Measurements from ENCODE around the gene EPB42.
"Not testable (repeated sequence)": the region's sequence is repeated elsewhere in the genome, so short reads cannot be mapped to it uniquely, and the experiment has no call there.

The EPB42 gene

DNA sequence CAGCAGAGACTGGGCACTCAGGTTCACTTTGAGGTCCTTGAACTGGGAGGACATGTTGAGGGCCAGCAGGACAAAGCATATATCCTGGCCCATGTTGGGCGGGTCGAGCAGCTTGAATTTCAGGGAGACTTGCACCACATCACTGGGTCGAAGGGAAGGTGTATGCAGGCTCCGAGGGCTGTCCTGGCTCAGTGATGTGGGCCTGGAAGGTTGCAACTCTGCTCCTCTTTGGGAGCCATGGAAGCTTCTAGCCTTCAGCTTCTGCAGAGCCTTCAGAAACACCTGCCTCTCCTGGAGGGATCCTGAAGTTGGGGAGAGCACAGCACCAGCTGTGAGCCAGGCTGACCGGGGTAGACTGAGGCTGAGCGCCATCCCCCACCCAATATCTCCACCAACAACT, 14.7 kb upstream of the EPB42 start:
- H3K4me2 ChIP-seq = peak overlapping the region in 9 of 11 experiments; percentile 56 to 90 (median 78); a peak in 16 of 22 replicates
- peak overlapping the region in 1 of 11 experiments; percentile 49; a peak in 1 of 22 replicates for H3K27ac ChIP-seq
- TF ChIP-seq Cebpa-rat (IDR thresholded peaks at IDR 0.05) = no peak

DNA sequence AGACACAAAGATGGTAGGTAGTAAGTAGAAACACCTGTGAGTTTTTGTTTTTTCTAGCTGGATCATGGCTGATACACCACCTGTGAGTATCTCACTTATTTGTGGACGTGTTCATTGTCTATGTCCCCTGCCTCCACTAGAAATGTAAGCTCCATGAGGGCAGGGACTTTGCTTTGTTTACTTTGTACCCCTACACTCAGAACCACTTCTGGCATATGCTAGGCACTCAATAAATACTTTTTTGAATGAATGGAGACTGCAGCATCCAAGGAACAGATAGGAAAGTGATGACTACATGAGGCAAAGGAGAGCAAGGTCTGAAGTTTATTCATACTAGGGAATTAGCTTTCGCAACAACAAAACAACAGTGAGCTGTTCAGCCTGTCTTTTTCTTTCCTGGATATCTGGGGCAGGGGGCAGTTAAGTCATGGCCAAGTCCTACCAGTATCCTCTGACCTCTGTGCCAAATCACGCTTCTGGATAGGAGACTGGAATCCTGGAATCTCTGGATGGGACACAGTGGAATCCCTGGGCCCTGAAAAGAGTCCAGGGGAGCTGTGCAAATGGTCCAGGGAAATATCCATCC, 11.6 kb upstream of the EPB42 start:
- no peak overlapping the region for H3K27ac ChIP-seq
- no peaks in the 10 kb centered on the region; a peak in 1 of 22 replicates for H3K9me3 ChIP-seq (replicated peaks in 1 of 11)
- H3K9ac ChIP-seq = no peak overlapping the region
- peaks cover 13 to 44% (median 36%) of the 10 kb centered on the region in 10 experiments; a peak in 19 of 20 replicates for H3K4me1 ChIP-seq
- no peak for TF ChIP-seq Cebpa-rat (IDR thresholded peaks at IDR 0.05)
- H3K4me2 ChIP-seq = no peak overlapping the region
- no peak overlapping the region for H3K4me3 ChIP-seq
- peaks cover 0 to 65% (median 0%) of the 10 kb centered on the region in 11 experiments; a peak in 7 of 22 replicates for H3K27me3 ChIP-seq
- H3K36me3 ChIP-seq = no peaks in the 10 kb centered on the region
- H4K20me1 ChIP-seq = peaks cover 0 to 35% (median 0%) of the 10 kb centered on the region in 11 experiments; a peak in 5 of 22 replicates

More for the DNA sequence above, 14.7 kb upstream of the EPB42 start:
- no peaks in the 10 kb centered on the region; a peak in 1 of 22 replicates for H3K9me3 ChIP-seq (replicated peaks in 1 of 11)
- peaks cover 0 to 80% (median 0%) of the 10 kb centered on the region in 11 experiments; a peak in 8 of 22 replicates for H3K27me3 ChIP-seq
- no peaks in the 10 kb centered on the region for H3K36me3 ChIP-seq
- no peak overlapping the region for H3K4me3 ChIP-seq
- H3K9ac ChIP-seq = no peak overlapping the region
- H3K4me1 ChIP-seq = peaks cover 40 to 74% (median 66%) of the 10 kb centered on the region in 10 experiments
- H4K20me1 ChIP-seq = peaks cover 0 to 62% (median 0%) of the 10 kb centered on the region in 11 experiments; a peak in 5 of 22 replicates

DNA sequence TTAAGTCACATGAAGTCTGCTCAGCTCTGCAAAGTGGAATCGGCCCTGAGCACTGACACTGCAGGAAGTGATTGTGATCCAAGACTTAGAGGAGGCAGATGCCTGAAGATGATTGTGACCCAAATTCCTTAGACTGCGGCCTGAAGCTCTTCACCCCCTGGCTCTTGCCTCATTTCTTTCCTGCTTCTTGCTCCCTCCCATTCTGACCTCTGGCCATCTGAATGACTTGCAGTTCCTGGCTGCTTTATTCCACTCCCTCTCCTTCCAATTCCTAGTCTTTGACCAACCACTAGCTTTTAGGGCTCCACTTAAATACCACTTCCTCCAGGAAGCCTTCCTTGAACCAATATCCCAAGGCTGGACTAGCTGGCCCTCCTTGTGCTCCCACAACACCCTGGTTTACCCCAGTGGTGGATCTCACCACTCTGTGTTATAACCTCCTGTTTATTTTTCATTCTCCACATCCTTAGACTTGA, 9.9 kb upstream of the EPB42 start:
- Histone ChIP-seq H3K4me1 (peaks cover 0 to 30% (median 19%) of the 10 kb centered on the region in 10 experiments; a peak in 16 of 20 replicates), H3K9me3 (replicated peaks in 1 of 11) (peaks cover 0 to 10% (median 0%) of the 10 kb centered on the region in 11 experiments; a peak in 8 of 22 replicates), H3K27ac (no peak overlapping the region), H3K4me2 (no peak overlapping the region), H4K20me1 (peaks cover 0 to 24% (median 0%) of the 10 kb centered on the region in 11 experiments; a peak in 3 of 22 replicates), H3K4me3 (no peak overlapping the region), H3K36me3 (no peaks in the 10 kb centered on the region), H3K9ac (no peak overlapping the region), H3K27me3 (peaks cover 0 to 49% (median 0%) of the 10 kb centered on the region in 11 experiments; a peak in 7 of 22 replicates)
- TF ChIP-seq Cebpa-rat (IDR thresholded peaks at IDR 0.05) = no peak

DNA sequence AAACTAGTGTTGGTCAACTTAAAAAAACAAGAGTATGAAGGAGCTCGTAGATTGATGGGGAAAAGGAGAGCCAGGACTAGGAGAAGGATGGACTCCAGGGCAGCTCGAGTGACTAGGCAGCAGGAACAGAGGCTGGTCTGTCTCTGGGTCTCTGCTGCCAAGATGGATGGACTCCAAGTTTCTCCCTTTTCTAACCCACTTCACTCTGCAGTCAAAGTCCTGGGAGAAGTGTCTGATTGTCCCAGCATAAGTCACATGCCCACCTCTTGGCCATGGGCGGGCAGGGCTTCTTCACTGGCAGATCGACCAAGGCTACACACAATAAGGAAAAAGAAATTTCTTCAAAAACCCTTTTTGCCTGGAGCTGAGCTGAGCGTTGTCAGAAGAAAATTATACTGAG, 9.2 kb upstream of the EPB42 start:
- no peak overlapping the region for H3K4me2 ChIP-seq
- H3K4me3 ChIP-seq = no peak overlapping the region
- H3K27me3 ChIP-seq = peaks cover 0 to 42% (median 0%) of the 10 kb centered on the region in 11 experiments; a peak in 7 of 22 replicates
- peaks cover 0 to 10% (median 0%) of the 10 kb centered on the region in 11 experiments; a peak in 8 of 22 replicates for H3K9me3 ChIP-seq (replicated peaks in 1 of 11)
- TF ChIP-seq Cebpa-rat (IDR thresholded peaks at IDR 0.05) = no peak
- no peaks in the 10 kb centered on the region for H3K36me3 ChIP-seq
- no peak overlapping the region for H3K27ac ChIP-seq
- peaks cover 0 to 17% (median 0%) of the 10 kb centered on the region in 11 experiments; a peak in 1 of 22 replicates for H4K20me1 ChIP-seq
- no peak overlapping the region for H3K9ac ChIP-seq
- peaks cover 0 to 25% (median 13%) of the 10 kb centered on the region in 10 experiments; a peak in 11 of 20 replicates for H3K4me1 ChIP-seq

DNA sequence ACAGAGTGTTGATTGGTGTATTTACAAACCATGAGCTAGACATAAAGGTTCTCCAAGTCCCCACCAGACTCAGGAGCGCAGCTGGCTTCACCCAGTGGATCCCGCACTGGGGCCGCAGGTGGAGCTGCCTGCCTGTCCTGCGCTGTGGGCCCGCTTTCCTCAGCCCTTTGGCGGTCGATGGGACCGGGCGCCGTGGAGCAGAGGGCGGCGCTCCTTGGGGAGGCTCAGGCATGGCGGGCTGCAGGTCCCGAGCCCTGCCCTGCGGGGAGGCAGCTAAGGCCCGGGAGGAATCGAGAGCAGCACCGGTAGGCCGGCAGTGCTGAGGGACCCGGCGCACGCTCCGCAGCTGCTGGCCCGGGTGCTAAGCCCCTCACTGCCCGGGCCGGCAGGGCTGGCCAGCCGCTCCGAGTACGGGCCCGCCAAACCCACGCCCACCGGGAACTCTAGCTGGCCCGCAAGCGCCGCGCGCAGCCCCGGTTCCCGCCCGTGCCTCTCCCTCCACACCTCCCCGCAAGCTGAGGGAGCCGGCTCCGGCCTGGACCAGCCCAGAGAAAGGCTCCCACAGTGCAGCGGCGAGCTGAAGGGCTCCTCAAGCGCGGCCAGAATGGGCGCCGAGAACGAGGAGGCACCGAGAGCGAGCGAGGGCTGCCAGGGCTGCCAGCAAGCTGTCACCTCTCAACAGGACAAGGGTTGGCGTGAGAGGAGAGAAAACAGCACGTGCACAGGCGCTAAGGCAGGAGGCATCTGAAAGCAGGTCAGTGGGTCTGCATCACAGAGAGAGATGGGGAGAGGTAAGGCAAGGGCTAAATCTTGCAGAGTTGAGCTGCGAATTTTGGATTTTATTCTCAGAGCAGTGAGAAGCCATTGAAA, 5.9 kb upstream of the EPB42 start:
- no peak overlapping the region for H3K9ac ChIP-seq

DNA sequence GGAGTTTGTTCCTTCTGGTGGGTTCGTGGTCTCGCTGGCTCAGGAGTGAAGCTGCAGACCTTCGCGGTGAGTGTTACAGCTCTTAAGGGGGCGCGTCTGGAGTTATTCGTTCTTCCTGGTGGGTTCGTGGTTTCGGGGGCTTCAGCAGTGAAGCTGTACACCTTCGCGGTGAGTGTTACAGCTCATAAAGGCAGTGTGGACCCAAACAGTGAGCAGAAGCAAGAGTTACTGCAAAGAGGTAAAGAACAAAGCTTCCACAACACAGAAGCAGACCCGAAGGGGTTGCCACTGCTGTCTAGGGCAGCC, 5.1 kb upstream of the EPB42 start:
- not testable (repeated sequence) for H3K36me3 ChIP-seq; H3K9ac ChIP-seq; H4K20me1 ChIP-seq; H3K9me3 ChIP-seq (replicated peaks in 1 of 11); H3K27ac ChIP-seq; H3K4me1 ChIP-seq; H3K4me3 ChIP-seq; H3K4me2 ChIP-seq
- H3K27me3 ChIP-seq = peaks cover 0 to 12% (median 0%) of the 10 kb centered on the region in 11 experiments; a peak in 1 of 22 replicates

More for the DNA sequence above, 5.9 kb upstream of the EPB42 start:
- Histone ChIP-seq H3K36me3 (no peaks in the 10 kb centered on the region), H3K4me2 (no peak overlapping the region), H3K4me1 (peaks cover 0 to 5% (median 0%) of the 10 kb centered on the region in 10 experiments; a peak in 1 of 20 replicates), H3K9me3 (replicated peaks in 1 of 11) (peaks cover 0 to 10% (median 0%) of the 10 kb centered on the region in 11 experiments; a peak in 8 of 22 replicates), H4K20me1 (no peaks in the 10 kb centered on the region; a peak in 1 of 22 replicates), H3K27me3 (peaks cover 0 to 12% (median 0%) of the 10 kb centered on the region in 11 experiments; a peak in 2 of 22 replicates), H3K4me3 (no peak overlapping the region), H3K27ac (no peak overlapping the region)
- TF ChIP-seq Cebpa-rat (IDR thresholded peaks at IDR 0.05) = no peak

DNA sequence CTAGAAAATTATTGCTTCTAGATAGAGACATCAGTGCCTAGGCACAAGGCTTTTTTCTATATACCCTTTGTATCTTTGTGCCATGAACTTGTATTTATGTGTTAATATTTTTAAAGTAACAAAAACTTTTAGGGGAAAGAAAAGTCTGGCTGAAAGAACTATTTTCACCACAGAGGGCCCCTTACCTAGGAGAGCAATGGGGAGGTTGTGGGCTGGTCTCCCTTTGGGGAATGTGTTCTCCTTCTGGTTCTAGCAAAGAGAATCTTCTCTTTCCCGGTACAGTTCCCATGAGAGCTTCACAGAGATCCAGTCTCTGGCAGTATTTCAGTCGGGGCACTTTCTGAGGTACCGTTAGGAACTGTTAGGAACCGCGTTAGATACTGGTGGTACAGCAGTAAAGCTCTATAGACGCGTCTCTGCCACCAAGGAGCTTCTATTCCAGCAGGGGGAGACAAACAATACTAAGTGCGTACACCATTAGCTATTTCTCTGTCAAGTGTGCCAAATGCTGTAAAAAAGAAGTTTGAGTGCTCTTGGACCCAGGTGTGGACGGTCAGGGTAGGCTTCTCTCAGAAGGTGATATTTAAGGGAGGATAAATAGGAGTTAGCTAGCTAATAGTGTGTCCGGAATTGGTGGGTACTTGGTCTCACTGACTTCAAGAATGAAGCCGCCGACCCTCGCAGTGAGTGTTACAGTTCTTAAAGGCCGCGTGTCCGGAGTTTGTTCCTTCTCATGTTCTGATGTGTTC, 4.6 kb upstream of the EPB42 start:
- no peak overlapping the region for H3K27ac ChIP-seq
- no peak overlapping the region for H3K9ac ChIP-seq
- H4K20me1 ChIP-seq = no peaks in the 10 kb centered on the region
- H3K36me3 ChIP-seq = no peaks in the 10 kb centered on the region
- peaks cover 0 to 5% (median 0%) of the 10 kb centered on the region in 10 experiments; a peak in 1 of 20 replicates for H3K4me1 ChIP-seq
- peaks cover 0 to 10% (median 0%) of the 10 kb centered on the region in 11 experiments; a peak in 8 of 22 replicates for H3K9me3 ChIP-seq (replicated peaks in 1 of 11)
- H3K27me3 ChIP-seq = peaks cover 0 to 10% (median 0%) of the 10 kb centered on the region in 11 experiments; a peak in 1 of 22 replicates
- H3K4me2 ChIP-seq = no peak overlapping the region
- no peak for TF ChIP-seq Cebpa-rat (IDR thresholded peaks at IDR 0.05)
- no peak overlapping the region for H3K4me3 ChIP-seq

DNA sequence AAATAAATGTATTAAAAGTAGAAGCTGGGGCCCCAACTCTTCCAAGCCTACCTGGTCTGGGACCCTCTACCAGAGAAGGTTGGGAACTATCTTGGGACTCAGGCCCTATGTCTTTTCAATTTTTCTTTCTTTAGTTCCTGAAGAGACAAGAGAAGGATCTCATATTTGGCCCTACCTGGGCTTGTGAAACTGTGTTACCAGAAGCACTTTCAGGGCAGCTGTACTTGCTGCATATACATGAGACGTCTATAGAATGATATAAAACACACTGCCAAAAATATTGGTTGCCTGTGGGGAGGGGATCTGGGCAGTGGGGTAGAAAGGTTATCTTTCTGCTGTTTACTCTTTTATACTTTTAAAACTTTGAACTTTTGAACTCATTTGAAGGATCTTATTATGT, 604 bp upstream of the EPB42 start:
- no peaks in the 10 kb centered on the region for H3K36me3 ChIP-seq
- no peak overlapping the region for H3K4me3 ChIP-seq
- no peaks in the 10 kb centered on the region for H4K20me1 ChIP-seq
- H3K27ac ChIP-seq = no peak overlapping the region
- H3K4me1 ChIP-seq = peaks cover 0 to 5% (median 0%) of the 10 kb centered on the region in 10 experiments; a peak in 1 of 20 replicates
- H3K4me2 ChIP-seq = no peak overlapping the region
- H3K9me3 ChIP-seq (replicated peaks in 1 of 11) = peaks cover 0 to 17% (median 8%) of the 10 kb centered on the region in 11 experiments; a peak in 14 of 22 replicates
- no peaks in the 10 kb centered on the region for H3K27me3 ChIP-seq
- H3K9ac ChIP-seq = no peak overlapping the region
- TF ChIP-seq Cebpa-rat (IDR thresholded peaks at IDR 0.05) = no peak
